HEK293 (cell line): Measurements from ENCODE around the gene TAF10.
A peak's percentile ranks its signal among the peaks of the same experiment; 100 is the strongest.

Experiments used
- MZF1 ChIP-seq: fragments of 450-650 bp; formaldehyde crosslinking; IDR thresholded peaks from 2 replicates; pipeline ENCODE4 v1.5.1; 2017; ENCODE audit warnings: missing biosample characterization, missing genetic modification characterization, borderline replicate concordance
- OVOL3 ChIP-seq: fragments of 450-650 bp; formaldehyde crosslinking; IDR thresholded peaks from 2 replicates; pipeline ENCODE4 v1.5.1; 2016; ENCODE audit warnings: missing biosample characterization, missing genetic modification characterization
- SALL2 ChIP-seq: fragments of 450-650 bp; formaldehyde crosslinking; IDR thresholded peaks from 2 replicates; pipeline ENCODE4 v1.5.0; 2017; ENCODE audit warnings: missing biosample characterization, mild to moderate bottlenecking, missing genetic modification characterization, borderline replicate concordance
- SP7 ChIP-seq: fragments of 450-650 bp; formaldehyde crosslinking; IDR thresholded peaks from 2 replicates; pipeline ENCODE4 v1.5.1; 2016; ENCODE audit warnings: missing biosample characterization, missing genetic modification characterization
- TCF7L2 ChIP-seq: IDR thresholded peaks from 2 replicates; pipeline ENCODE4 v1.6.1; 2011; ENCODE audit warnings: low read depth, mild to moderate bottlenecking, inconsistent platforms, low read length, moderate library complexity, borderline replicate concordance
- TSHZ1 ChIP-seq: fragments of 450-650 bp; formaldehyde crosslinking; IDR thresholded peaks from 2 replicates; pipeline ENCODE4 v1.5.1; 2016; ENCODE audit warnings: missing biosample characterization, missing genetic modification characterization, borderline replicate concordance
- ZNF10 ChIP-seq: fragments of 450-650 bp; formaldehyde crosslinking; IDR thresholded peaks from 2 replicates; pipeline ENCODE4 v1.5.1; 2017; ENCODE audit warnings: missing biosample characterization, missing genetic modification characterization
- ZNF140 ChIP-seq: fragments of 450-650 bp; formaldehyde crosslinking; IDR thresholded peaks from 2 replicates; pipeline ENCODE4 v1.5.1; 2016; ENCODE audit warnings: missing biosample characterization, missing genetic modification characterization
- ZNF202 ChIP-seq: fragments of 450-650 bp; formaldehyde crosslinking; IDR thresholded peaks from 2 replicates; pipeline ENCODE4 v1.5.1; 2016; ENCODE audit warnings: missing biosample characterization, missing genetic modification characterization, borderline replicate concordance
- ZNF239 ChIP-seq: fragments of 450-650 bp; formaldehyde crosslinking; IDR thresholded peaks from 2 replicates; pipeline ENCODE4 v1.5.1; 2016; ENCODE audit warnings: missing biosample characterization, missing genetic modification characterization
- ZNF433 ChIP-seq: fragments of 450-650 bp; formaldehyde crosslinking; IDR thresholded peaks from 2 replicates; pipeline ENCODE4 v1.5.1; 2016; ENCODE audit warnings: missing biosample characterization, missing genetic modification characterization, low read depth
- ZNF449 ChIP-seq: fragments of 450-650 bp; formaldehyde crosslinking; IDR thresholded peaks from 2 replicates; pipeline ENCODE4 v1.5.1; 2017; ENCODE audit warnings: missing biosample characterization, mild to moderate bottlenecking, missing genetic modification characterization, moderate library complexity
- ZNF521 ChIP-seq: fragments of 450-650 bp; formaldehyde crosslinking; IDR thresholded peaks from 2 replicates; pipeline ENCODE4 v1.5.1; 2017; ENCODE audit warnings: missing biosample characterization, mild to moderate bottlenecking, missing genetic modification characterization
- ZNF621 ChIP-seq: fragments of 450-650 bp; formaldehyde crosslinking; IDR thresholded peaks from 2 replicates; pipeline ENCODE4 v1.5.1; 2017; ENCODE audit warnings: missing biosample characterization, missing genetic modification characterization
- ZNF623 ChIP-seq: fragments of 450-650 bp; formaldehyde crosslinking; IDR thresholded peaks from 2 replicates; pipeline ENCODE4 v1.5.1; 2016; ENCODE audit warnings: missing biosample characterization, missing genetic modification characterization
- ZNF624 ChIP-seq: fragments of 450-650 bp; formaldehyde crosslinking; IDR thresholded peaks from 2 replicates; pipeline ENCODE4 v1.5.1; 2017; ENCODE audit warnings: missing biosample characterization, missing genetic modification characterization
- ZNF654 ChIP-seq: fragments of 450-650 bp; formaldehyde crosslinking; IDR thresholded peaks from 2 replicates; pipeline ENCODE4 v1.5.1; 2016; ENCODE audit warnings: low read depth, missing biosample characterization, missing genetic modification characterization
- ZNF658 ChIP-seq: fragments of 450-650 bp; formaldehyde crosslinking; IDR thresholded peaks from 2 replicates; pipeline ENCODE4; 2016; ENCODE audit warnings: missing biosample characterization, missing genetic modification characterization
- ZNF664 ChIP-seq: fragments of 450-650 bp; formaldehyde crosslinking; IDR thresholded peaks from 2 replicates; pipeline ENCODE4 v1.5.1; 2016; ENCODE audit warnings: missing biosample characterization, missing genetic modification characterization
- ZNF768 ChIP-seq: fragments of 450-650 bp; formaldehyde crosslinking; IDR thresholded peaks from 2 replicates; pipeline ENCODE4 v1.5.1; 2018; ENCODE audit warnings: missing biosample characterization, mild to moderate bottlenecking, missing genetic modification characterization
- ZNF785 ChIP-seq: fragments of 450-650 bp; formaldehyde crosslinking; IDR thresholded peaks from 2 replicates; pipeline ENCODE4 v1.5.1; 2016; ENCODE audit warnings: missing biosample characterization, missing genetic modification characterization
- ZNF791 ChIP-seq: fragments of 450-650 bp; formaldehyde crosslinking; IDR thresholded peaks from 2 replicates; pipeline ENCODE4 v1.5.1; 2016; ENCODE audit warnings: missing biosample characterization, missing genetic modification characterization
- TF ChIP-seq, protein P1 (sequence below): fragments of 450-650 bp; formaldehyde crosslinking; IDR thresholded peaks from 2 replicates; pipeline ENCODE4 v1.5.1; 2016; ENCODE audit warnings: missing biosample characterization, missing genetic modification characterization
- TF ChIP-seq, protein P2 (sequence below): fragments of 450-650 bp; IDR thresholded peaks from 2 replicates; pipeline ENCODE4 v1.5.1; 2018; ENCODE audit warnings: missing biosample characterization, missing genetic modification characterization

Gene TAF10

GRCh38 chr11:6603287-6604080 is 8.5 kb downstream of the TAF10 start, which contains the start of the genes ILK and RRP8 (continued):
- TF ChIP-seq, protein P1, sequence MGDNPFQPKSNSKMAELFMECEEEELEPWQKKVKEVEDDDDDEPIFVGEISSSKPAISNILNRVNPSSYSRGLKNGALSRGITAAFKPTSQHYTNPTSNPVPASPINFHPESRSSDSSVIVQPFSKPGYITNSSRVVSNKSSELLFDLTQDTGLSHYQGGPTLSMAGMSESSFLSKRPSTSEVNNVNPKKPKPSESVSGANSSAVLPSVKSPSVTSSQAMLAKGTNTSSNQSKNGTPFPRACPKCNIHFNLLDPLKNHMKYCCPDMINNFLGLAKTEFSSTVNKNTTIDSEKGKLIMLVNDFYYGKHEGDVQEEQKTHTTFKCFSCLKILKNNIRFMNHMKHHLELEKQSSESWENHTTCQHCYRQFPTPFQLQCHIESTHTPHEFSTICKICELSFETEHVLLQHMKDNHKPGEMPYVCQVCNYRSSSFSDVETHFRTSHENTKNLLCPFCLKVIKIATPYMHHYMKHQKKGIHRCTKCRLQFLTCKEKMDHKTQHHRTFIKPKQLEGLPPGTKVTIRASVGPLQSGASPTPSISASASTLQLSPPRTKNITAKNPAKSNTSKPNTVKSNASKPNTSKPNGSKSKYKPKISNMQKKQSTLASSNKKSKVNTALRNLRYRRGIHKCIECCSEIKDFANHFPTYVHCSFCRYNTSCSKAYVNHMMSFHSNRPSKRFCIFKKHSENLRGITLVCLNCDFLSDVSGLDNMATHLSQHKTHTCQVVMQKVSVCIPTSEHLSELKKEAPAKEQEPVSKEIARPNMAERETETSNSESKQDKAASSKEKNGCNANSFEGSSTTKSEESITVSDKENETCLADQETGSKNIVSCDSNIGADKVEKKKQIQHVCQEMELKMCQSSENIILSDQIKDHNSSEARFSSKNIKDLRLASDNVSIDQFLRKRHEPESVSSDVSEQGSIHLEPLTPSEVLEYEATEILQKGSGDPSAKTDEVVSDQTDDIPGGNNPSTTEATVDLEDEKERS (tag by site-specific recombination): no peak
- TF ChIP-seq ZNF624 (tag by site-specific recombination) (no peak), SALL2 (no peak), ZNF654 (tag by site-specific recombination) (no peak), ZNF140 (no peak), ZNF658 (tag by site-specific recombination) (no peak), ZNF449 (peak; percentile 32; the same call in 1 of the 2 replicates), ZNF785 (no peak), ZNF202 (no peak), ZNF10 (tag by site-specific recombination) (no peak), ZNF239 (tag by site-specific recombination) (no peak), ZNF623 (tag by site-specific recombination) (no peak), OVOL3 (tag by site-specific recombination) (0 out of 2 replicates have a peak, but pooled peaks have one; percentile 50), ZNF521 (tag by site-specific recombination) (no peak), ZNF621 (tag by site-specific recombination) (no peak), MZF1 (tag by site-specific recombination) (no peak), TSHZ1 (tag by site-specific recombination) (no peak), ZNF433 (tag by site-specific recombination) (no peak), ZNF664 (tag by site-specific recombination) (no peak), TCF7L2 (no peak), ZNF791 (tag by site-specific recombination) (no peak), ZNF768 (no peak), SP7 (peak; percentile 64; the same call in 1 of the 2 replicates)
- TF ChIP-seq, protein P2, sequence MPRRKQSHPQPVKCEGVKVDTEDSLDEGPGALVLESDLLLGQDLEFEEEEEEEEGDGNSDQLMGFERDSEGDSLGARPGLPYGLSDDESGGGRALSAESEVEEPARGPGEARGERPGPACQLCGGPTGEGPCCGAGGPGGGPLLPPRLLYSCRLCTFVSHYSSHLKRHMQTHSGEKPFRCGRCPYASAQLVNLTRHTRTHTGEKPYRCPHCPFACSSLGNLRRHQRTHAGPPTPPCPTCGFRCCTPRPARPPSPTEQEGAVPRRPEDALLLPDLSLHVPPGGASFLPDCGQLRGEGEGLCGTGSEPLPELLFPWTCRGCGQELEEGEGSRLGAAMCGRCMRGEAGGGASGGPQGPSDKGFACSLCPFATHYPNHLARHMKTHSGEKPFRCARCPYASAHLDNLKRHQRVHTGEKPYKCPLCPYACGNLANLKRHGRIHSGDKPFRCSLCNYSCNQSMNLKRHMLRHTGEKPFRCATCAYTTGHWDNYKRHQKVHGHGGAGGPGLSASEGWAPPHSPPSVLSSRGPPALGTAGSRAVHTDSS (tag by site-specific recombination): no peak
